Measurements from ENCODE around the gene CFAP119.

The CFAP119 gene

GRCh38 chr16:30771726-30772125 lies 9.9 kb upstream of the CFAP119 start:
- no peaks in the 10 kb centered on the region for H3K9me3 Mint-ChIP-seq (ENCODE audit: low read depth)
- peaks cover 2% of the 10 kb centered on the region for H3K36me3 Mint-ChIP-seq
- peaks cover 17% of the 10 kb centered on the region for H3K4me1 Mint-ChIP-seq (ENCODE audit: low read depth)
- H3K4me3 Mint-ChIP-seq: no peak overlapping the region
- H3K27ac Mint-ChIP-seq: no peak overlapping the region
- no peaks in the 10 kb centered on the region for H3K27me3 Mint-ChIP-seq

DNA sequence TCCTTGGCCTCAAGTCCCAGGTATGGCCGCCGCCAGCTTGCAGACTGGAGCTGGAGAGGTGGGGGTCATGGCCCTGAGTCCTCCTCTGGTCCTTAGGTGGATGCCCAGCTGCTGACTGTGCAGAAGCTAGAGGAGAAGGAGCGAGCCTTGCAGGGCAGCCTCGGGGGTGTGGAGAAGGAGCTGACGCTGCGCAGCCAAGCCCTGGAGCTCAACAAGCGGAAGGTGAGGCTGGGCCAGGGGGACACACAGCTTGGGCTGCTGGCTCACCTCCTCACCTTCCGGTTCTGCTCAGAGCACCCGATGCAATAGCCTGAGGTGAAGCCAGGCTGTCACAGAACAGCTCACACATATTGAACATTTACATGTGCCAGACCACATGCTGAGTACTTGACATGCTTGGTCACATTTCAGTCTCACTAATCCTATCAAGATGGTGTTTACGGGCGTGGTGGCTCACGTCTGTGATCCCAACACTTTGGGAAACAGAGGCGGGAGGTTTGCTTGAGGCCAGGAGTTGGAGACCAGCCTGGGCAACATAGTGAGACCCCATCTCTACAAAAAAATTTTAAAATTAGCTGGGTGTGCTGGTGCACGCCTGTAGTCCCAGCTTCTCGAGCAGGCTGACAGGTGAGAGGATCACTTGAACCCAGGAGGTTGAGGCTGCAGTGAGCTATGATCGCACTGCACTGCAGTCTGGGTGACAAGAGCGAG lies 7.7 kb upstream of the CFAP119 start:
- no peak overlapping the region for H3K27ac Mint-ChIP-seq
- H3K27me3 Mint-ChIP-seq: no peaks in the 10 kb centered on the region
- H3K4me1 Mint-ChIP-seq (ENCODE audit: low read depth): peaks cover 8% of the 10 kb centered on the region
- no peaks in the 10 kb centered on the region for H3K9me3 Mint-ChIP-seq (ENCODE audit: low read depth)
- no peak overlapping the region for H3K4me3 Mint-ChIP-seq
- H3K36me3 Mint-ChIP-seq: peaks cover 2% of the 10 kb centered on the region

GRCh38 chr16:30768583-30769181 lies 6.8 kb upstream of the CFAP119 start:
- H3K27me3 Mint-ChIP-seq: no peaks in the 10 kb centered on the region
- peaks cover 2% of the 10 kb centered on the region for H3K36me3 Mint-ChIP-seq
- H3K27ac Mint-ChIP-seq: no peak overlapping the region
- no peaks in the 10 kb centered on the region for H3K9me3 Mint-ChIP-seq (ENCODE audit: low read depth)
- H3K4me3 Mint-ChIP-seq: no peak overlapping the region
- H3K4me1 Mint-ChIP-seq (ENCODE audit: low read depth): peaks cover 12% of the 10 kb centered on the region

DNA sequence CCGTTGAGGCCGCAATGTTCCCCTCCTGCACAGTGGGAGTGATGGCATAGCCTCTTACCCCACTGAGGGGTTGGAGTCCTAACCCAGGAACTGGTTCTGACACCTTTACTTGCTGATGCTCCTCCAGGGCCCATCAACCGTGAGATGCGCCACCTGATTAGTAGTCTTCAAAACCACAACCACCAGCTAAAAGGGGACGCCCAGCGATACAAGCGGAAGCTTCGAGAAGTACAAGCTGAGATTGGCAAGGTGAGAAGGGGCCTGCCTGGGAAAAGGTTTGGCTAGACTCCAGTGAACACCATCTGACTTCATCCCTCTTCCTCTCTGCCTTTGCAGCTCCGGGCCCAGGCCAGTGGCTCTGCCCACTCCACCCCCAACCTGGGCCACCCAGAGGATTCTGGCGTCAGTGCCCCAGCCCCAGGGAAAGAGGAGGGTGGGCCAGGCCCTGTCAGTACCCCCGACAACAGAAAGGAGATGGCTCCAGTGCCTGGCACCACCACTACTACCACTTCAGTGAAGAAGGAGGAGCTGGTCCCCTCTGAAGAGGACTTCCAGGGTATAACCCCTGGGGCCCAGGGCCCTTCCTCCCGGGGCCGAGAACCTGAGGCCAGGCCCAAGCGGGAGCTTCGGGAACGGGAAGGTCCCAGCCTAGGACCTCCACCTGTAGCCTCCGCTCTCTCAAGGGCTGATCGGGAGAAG lies 6.1 kb upstream of the CFAP119 start:
- Mint-ChIP-seq H3K27ac (no peak overlapping the region), H3K36me3 (peaks cover 2% of the 10 kb centered on the region), H3K4me1 (ENCODE audit: low read depth) (peaks cover 19% of the 10 kb centered on the region), H3K27me3 (no peaks in the 10 kb centered on the region), H3K4me3 (no peak overlapping the region), H3K9me3 (ENCODE audit: low read depth) (no peaks in the 10 kb centered on the region)

GRCh38 chr16:30766933-30767284 lies 5.0 kb upstream of the CFAP119 start:
- no peaks in the 10 kb centered on the region for H3K27me3 Mint-ChIP-seq
- no peak overlapping the region for H3K4me3 Mint-ChIP-seq
- no peaks in the 10 kb centered on the region for H3K9me3 Mint-ChIP-seq (ENCODE audit: low read depth)
- no peak overlapping the region for H3K27ac Mint-ChIP-seq
- peaks cover 2% of the 10 kb centered on the region for H3K36me3 Mint-ChIP-seq
- peaks cover 19% of the 10 kb centered on the region for H3K4me1 Mint-ChIP-seq (ENCODE audit: low read depth)

DNA sequence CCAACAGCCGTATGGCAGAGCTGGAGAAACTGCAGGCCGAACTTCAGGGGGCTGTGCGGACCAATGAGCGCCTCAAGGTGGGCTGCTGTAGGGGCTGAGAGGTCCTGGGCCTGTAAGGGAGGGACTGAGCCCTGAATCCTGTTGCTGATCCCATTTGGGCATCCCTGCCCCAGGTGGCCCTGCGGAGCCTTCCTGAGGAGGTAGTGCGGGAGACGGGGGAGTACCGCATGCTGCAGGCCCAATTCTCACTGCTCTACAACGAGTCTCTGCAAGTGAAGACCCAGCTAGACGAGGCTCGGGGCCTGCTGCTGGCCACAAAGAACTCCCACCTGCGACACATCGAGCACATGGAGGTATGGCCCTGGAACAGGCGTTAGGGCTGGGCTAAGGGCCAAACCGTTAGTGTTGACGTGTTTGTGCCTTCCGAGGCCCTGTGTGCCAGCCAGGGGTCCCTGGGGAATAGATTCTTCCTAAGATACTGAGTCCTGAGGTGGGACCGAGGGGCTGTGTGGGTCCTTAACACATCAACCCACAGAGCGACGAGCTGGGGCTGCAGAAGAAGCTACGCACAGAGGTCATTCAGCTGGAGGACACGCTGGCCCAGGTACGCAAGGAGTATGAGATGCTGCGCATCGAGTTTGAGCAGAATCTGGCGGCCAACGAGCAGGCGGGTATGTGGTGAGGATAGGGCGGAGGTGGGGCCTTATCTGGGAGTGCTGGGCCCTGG lies 4.5 kb upstream of the CFAP119 start:
- Mint-ChIP-seq H3K27ac (no peak overlapping the region), H3K9me3 (ENCODE audit: low read depth) (no peaks in the 10 kb centered on the region), H3K4me1 (ENCODE audit: low read depth) (peaks cover 19% of the 10 kb centered on the region), H3K27me3 (no peaks in the 10 kb centered on the region), H3K4me3 (no peak overlapping the region), H3K36me3 (peaks cover 2% of the 10 kb centered on the region)

- no peaks in the 10 kb centered on the region for H3K9me3 Mint-ChIP-seq (ENCODE audit: low read depth)
- H3K27me3 Mint-ChIP-seq: no peaks in the 10 kb centered on the region
- no peak overlapping the region for H3K4me3 Mint-ChIP-seq
- peaks cover 2% of the 10 kb centered on the region for H3K36me3 Mint-ChIP-seq
- no peak overlapping the region for H3K27ac Mint-ChIP-seq
- H3K4me1 Mint-ChIP-seq (ENCODE audit: low read depth): peaks cover 27% of the 10 kb centered on the region
Observed at GRCh38 chr16:30764816-30765465, 3.1 kb upstream of the CFAP119 start.

DNA sequence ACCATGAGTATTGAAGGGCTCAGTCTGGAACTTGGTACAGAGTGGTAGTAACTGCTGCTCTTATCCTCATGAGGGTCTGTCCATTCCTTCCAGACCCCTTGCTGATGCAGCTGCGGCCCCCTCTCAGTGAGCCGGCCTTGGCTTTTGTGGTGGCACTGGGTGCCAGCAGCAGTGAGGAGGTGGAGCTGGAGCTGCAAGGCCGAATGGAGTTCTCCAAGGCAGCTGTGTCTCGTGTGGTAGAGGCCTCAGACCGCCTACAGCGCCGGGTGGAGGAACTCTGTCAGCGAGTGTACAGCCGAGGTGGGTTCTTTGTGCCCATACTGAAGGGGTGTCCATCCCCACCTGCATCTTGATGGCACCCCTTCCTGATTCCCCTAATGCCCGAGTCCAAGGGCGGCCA lies 2.2 kb upstream of the CFAP119 start:
- peaks cover 27% of the 10 kb centered on the region for H3K4me1 Mint-ChIP-seq (ENCODE audit: low read depth)
- H3K27me3 Mint-ChIP-seq: no peaks in the 10 kb centered on the region
- no peak overlapping the region for H3K27ac Mint-ChIP-seq
- peaks cover 2% of the 10 kb centered on the region for H3K36me3 Mint-ChIP-seq
- H3K4me3 Mint-ChIP-seq: peak overlapping the region; percentile 95
- H3K9me3 Mint-ChIP-seq (ENCODE audit: low read depth): no peaks in the 10 kb centered on the region

DNA sequence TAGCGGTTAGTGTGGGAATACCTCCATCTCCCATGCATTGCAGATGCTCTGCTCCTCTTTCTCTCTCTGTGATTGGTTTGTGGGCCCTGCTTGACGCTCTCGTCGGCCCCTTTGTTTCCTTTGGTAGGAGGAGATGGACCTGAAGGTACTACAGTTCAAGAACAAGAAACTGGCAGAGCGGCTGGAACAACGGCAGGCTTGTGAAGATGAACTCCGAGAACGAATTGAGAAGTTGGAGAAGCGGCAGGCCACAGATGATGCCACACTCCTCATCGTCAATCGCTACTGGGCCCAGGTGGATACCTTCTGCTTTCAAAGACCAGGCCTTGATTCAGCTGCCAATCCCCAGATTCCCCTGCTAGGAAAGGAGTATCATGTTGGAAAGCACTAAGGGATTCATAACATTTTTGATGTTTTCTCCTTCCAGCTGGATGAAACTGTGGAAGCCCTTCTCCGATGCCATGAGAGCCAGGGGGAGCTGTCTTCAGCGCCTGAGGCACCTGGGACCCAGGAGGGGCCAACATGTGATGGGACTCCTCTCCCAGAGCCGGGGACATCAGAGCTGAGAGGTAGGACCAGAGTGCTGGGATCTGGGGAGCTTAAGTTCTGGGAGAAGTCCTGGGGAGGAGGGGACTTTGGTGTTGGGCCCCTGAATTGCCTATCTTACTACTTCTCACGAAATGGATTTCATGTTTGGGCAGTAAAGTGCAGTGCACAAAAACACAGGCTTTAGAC lies 1.3 kb upstream of the CFAP119 start:
- Mint-ChIP-seq H3K36me3 (peaks cover 2% of the 10 kb centered on the region), H3K9me3 (ENCODE audit: low read depth) (no peaks in the 10 kb centered on the region), H3K4me1 (ENCODE audit: low read depth) (peaks cover 27% of the 10 kb centered on the region), H3K27me3 (no peaks in the 10 kb centered on the region), H3K4me3 (peak overlapping the region; percentile 95), H3K27ac (peak overlapping the region; percentile 84)

- H3K27ac Mint-ChIP-seq: peak overlapping the region; percentile 84
- H3K36me3 Mint-ChIP-seq: no peaks in the 10 kb centered on the region
- H3K4me1 Mint-ChIP-seq (ENCODE audit: low read depth): peaks cover 26% of the 10 kb centered on the region
Observed at GRCh38 chr16:30761427-30761927, 385 bp downstream of the CFAP119 start.

GRCh38 chr16:30760577-30761426 lies 1.1 kb downstream of the CFAP119 start:
- Mint-ChIP-seq H3K36me3 (no peaks in the 10 kb centered on the region), H3K4me1 (ENCODE audit: low read depth) (peaks cover 26% of the 10 kb centered on the region), H3K4me3 (peak overlapping the region; percentile 95), H3K9me3 (ENCODE audit: low read depth) (no peaks in the 10 kb centered on the region), H3K27me3 (no peaks in the 10 kb centered on the region), H3K27ac (peak overlapping the region; percentile 84)

More at GRCh38 chr16:30761427-30761927, 385 bp downstream of the CFAP119 start:
- peak overlapping the region; percentile 95 for H3K4me3 Mint-ChIP-seq
- H3K27me3 Mint-ChIP-seq: no peaks in the 10 kb centered on the region
- H3K9me3 Mint-ChIP-seq (ENCODE audit: low read depth): no peaks in the 10 kb centered on the region

- Mint-ChIP-seq H3K9me3 (ENCODE audit: low read depth) (no peaks in the 10 kb centered on the region), H3K4me3 (peak overlapping the region; percentile 95), H3K36me3 (no peaks in the 10 kb centered on the region), H3K4me1 (ENCODE audit: low read depth) (peaks cover 26% of the 10 kb centered on the region), H3K27ac (no peak overlapping the region), H3K27me3 (no peaks in the 10 kb centered on the region)
Observed at GRCh38 chr16:30760001-30760559, 1.8 kb downstream of the CFAP119 start.

DNA sequence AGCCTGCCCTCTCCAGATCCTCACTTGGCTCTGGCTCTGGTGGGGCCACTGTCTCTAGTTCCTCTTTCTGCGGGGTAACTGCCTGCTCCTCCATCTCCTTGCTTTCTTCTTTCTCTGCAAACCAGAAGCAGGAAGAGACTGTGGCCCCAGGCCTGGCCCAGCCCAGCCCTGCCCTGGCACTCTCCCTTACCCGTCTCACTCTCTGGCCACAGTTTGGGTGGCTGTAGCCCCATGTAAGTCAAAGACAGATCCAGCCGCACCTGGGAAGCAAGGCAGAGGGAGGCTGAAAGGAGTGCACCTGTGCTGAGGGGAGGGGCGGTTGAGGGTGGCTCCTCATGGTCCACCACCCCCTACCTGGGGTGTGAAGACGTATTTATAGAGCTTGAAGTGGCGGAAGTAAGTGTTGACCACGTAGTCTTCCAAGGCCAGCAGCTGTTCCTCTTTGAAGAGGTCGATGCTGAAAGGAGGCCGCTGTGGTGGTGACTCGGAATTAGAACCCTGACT lies 2.8 kb downstream of the CFAP119 start:
- H3K27me3 Mint-ChIP-seq: no peaks in the 10 kb centered on the region
- peaks cover 3% of the 10 kb centered on the region for H3K36me3 Mint-ChIP-seq
- H3K4me1 Mint-ChIP-seq (ENCODE audit: low read depth): peaks cover 25% of the 10 kb centered on the region
- no peak overlapping the region for H3K4me3 Mint-ChIP-seq
- H3K9me3 Mint-ChIP-seq (ENCODE audit: low read depth): no peaks in the 10 kb centered on the region
- no peak overlapping the region for H3K27ac Mint-ChIP-seq

Data from activated naive CD8-positive, alpha-beta T cell (primary cell).